Measurements from ENCODE around the gene TMCC1. TPM values are rescaled to one million over a fixed set of nuclear protein-coding genes. Genes with fewer than 3 reads are reported as not detected.
"Not testable (repeated sequence)": the region's sequence is repeated elsewhere in the genome, so short reads cannot be mapped to it uniquely, and the experiment has no call there.

TMCC1 gene
- polyA plus RNA-seq, 4 donors, result 22.5 to 26.0 (median 23.8) TPM

- DNase-seq (ENCODE audit: low read depth in 4 of 4, low spot score in 3 of 4), result no peak
Observed at GRCh38 chr3:129692743-129693142, 200.8 kb downstream of the TMCC1 start.

GRCh38 chr3:129690963-129691362, 202.5 kb downstream of the TMCC1 start:
- DNase-seq (ENCODE audit: low read depth in 4 of 4, low spot score in 3 of 4), result no peak

- DNase-seq (ENCODE audit: low read depth in 4 of 4, low spot score in 3 of 4), result peak in 2 of 4 donors; percentile 14 to 49
Observed at GRCh38 chr3:129690406-129690805, 203.1 kb downstream of the TMCC1 start.

- DNase-seq (ENCODE audit: low read depth in 4 of 4, low spot score in 3 of 4), result no peak
Observed at GRCh38 chr3:129689036-129689435, 204.5 kb downstream of the TMCC1 start.

GRCh38 chr3:129688271-129688895, 205.1 kb downstream of the TMCC1 start:
- peak in 1 of 4 donors; percentile 19 for DNase-seq (ENCODE audit: low read depth in 4 of 4, low spot score in 3 of 4)

DNA sequence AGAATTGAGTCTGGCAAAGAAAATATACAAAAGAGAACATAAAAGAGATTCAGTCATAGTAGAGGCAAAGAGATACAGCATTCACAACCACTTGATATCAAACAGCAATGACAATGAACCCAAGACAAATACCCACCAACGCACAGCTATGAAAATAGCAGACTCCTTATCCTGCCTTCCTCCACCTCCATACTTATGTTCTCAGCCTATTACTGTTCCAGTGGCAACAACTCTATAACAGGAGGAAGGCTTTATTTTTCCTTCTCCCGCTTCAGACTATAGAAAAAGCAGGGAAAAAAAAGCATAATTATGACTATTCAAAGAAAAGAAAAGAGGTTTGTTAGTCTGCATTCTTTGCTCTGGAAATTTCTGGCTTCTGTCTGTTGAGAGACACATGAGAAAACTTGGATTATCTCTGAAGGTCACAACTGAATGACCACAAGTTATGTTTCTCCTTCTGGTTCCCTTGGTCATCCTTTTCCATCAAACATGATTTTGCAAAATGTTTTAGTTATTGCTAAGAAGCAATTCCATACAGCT, 205.9 kb downstream of the TMCC1 start:
- DNase-seq (ENCODE audit: low read depth in 4 of 4, low spot score in 3 of 4), result no peak

DNA sequence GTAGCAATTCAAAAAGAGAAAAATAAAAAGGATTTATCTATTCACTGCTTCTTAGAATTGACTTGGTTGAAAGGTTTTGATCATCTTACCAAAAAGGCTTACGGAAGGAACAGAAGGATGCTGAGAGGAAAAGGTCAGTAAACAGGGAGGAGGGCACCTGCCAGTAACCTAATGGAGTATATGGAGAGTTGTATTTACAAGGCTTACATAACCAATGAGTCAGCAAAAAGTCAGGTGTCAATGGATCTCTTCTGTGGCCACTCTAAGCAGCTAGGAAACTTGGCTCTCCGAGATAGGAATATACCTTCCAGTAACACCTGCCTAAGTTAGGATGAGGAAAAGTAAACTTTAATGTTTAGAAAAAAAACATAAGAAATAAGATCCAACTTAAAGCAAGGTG, 206.6 kb downstream of the TMCC1 start:
- DNase-seq (ENCODE audit: low read depth in 4 of 4, low spot score in 3 of 4), result no peak

GRCh38 chr3:129684270-129684669, 209.2 kb downstream of the TMCC1 start:
- DNase-seq (ENCODE audit: low read depth in 4 of 4, low spot score in 3 of 4), result no peak

- DNase-seq (ENCODE audit: low read depth in 4 of 4, low spot score in 3 of 4), result no peak
Observed at GRCh38 chr3:129683201-129683600, 210.3 kb downstream of the TMCC1 start.

- no peak for DNase-seq (ENCODE audit: low read depth in 4 of 4, low spot score in 3 of 4)
Observed at GRCh38 chr3:129676985-129677384, 216.5 kb downstream of the TMCC1 start.

DNA sequence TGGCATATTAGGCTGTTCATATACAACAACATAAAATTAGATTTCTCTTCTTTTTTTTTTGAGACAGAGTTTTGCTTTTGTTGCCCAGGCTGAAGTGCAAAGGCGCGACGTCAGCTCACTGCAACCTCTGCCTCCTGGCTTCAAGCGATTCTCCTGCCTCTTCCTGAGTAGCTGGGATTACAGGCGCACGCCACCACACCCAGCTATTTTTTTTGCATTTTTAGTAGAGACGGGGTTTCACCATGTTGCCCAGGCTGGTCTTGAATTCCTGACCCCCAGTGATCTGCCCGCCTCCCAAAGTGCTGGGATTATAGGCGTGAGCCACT, 218.8 kb downstream of the TMCC1 start:
- DNase-seq (ENCODE audit: low read depth in 4 of 4, low spot score in 3 of 4), result not testable (repeated sequence)

GRCh38 chr3:129673897-129674797, 219.4 kb downstream of the TMCC1 start:
- DNase-seq (ENCODE audit: low read depth in 4 of 4, low spot score in 3 of 4), result no peak

DNA sequence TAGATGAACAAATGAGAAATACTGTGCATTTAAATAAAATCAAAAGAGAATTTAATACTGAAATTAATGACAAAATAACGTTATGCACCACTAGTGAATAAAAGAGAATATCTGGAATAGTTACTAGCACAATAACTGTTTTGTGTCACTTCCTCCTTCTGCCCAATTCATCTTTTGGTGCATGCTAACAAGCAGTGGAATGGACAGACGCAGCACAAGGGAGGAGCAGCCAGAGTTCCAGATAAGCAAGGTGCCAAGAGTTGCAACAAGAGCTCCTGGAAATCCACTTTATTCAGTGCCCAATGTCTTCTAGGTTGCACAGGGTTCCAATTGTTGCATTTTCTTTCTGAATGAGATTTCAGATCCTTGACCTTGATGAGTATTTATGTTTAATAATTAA, 220.5 kb downstream of the TMCC1 start:
- no peak for DNase-seq (ENCODE audit: low read depth in 4 of 4, low spot score in 3 of 4)

- DNase-seq (ENCODE audit: low read depth in 4 of 4, low spot score in 3 of 4), result no peak
Observed at GRCh38 chr3:129672412-129672811, 221.1 kb downstream of the TMCC1 start.

DNA sequence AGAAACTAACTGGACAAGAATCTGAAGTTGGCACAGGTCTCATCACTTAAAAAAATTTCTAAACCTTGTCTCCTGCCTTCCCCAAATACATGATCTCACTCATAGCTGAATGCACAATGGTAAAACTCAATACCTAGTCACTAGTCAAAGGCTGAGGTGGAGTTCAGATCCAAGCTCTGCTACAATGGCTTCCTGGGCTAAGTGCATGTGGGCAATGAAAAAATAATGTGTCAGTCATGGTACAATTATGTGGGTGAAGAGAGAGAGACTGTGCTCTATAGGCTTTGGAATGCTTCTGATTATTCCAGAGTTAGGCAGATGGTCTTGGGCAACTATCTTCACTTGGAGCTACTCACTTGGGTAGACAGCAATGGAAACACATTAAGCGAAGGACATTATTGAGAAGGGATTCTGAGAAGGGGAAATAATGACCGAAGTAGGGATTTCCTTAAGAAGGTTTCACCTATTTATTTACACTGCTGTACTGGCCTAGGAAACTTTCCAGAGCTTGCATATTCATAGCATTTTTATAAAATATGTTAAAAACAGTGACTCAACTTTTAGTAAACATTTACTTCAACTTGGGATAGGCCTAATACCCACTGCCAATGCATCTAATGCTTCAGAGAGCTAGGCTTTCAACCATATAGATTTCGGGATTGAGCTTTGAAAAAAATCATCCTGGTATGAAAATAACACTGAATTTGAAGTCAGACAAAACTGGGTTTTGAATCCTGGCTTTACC, 228.3 kb downstream of the TMCC1 start:
- DNase-seq (ENCODE audit: low read depth in 4 of 4, low spot score in 3 of 4), result no peak

- DNase-seq (ENCODE audit: low read depth in 4 of 4, low spot score in 3 of 4), result no peak
Observed at GRCh38 chr3:129663930-129664646, 229.4 kb downstream of the TMCC1 start.

- peak in 1 of 4 donors; percentile 14 for DNase-seq (ENCODE audit: low read depth in 4 of 4, low spot score in 3 of 4)
Observed at GRCh38 chr3:129663045-129663446, 230.5 kb downstream of the TMCC1 start.

DNA sequence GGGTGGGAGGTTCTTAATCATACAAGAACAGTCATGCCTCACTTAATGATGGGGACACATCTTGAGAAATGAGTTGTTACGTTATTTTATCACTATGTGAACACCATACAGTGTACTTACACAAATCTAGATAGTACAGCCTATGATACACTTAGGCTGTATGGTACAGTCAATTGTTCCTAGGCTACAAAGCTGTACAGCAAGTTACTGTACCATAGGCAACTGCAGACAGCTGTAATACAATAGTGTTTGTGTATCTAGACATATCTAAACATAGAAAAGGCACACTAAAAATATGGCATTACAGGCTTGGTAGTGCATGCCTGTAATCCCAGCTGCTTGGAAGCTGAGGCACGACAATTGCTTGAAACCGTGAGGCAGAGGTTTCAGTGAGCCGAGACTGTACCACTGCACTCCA, 231.3 kb downstream of the TMCC1 start:
- no peak for DNase-seq (ENCODE audit: low read depth in 4 of 4, low spot score in 3 of 4)

GRCh38 chr3:129661766-129662165, 231.7 kb downstream of the TMCC1 start:
- no peak for DNase-seq (ENCODE audit: low read depth in 4 of 4, low spot score in 3 of 4)

DNA sequence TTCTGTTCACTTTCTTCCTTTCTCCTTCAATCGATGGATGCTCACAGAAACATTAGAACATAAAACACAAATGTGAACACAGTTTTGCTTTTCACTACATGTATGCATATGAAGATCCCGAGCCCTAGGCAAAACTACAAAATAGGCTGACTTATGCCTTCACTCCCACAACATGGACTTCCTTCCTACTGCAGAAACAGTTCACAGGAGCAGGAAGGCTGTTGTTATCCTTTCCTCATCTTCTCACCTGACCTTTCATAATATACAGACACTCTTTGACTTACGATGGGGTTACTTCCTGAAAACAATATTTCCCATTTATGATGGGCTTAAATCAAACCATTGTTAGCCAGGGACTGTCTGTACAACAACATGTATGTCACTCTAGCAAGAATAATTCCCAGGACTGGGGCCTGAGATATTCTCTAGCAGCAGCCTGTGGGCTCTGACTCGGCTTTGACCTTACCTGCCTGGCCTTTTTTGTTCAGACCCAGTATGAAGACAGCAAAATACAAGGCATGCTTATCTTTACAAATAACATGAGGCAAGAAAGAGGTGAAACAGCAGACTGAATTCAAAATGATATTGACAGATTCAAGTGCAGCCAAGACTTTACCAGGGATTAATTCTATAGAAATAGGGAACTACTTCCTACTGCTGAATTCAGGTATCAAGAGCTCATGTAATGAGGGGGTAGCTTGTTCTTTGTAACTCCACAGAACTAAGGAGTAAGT, 235.2 kb downstream of the TMCC1 start:
- DNase-seq (ENCODE audit: low read depth in 4 of 4, low spot score in 3 of 4), result no peak

All from left renal pelvis (tissue), 4 donors.